Testis (tissue), 2 donors: ENCODE measurements around the gene RUSC1.

Experiments used
- CTCF ChIP-seq, 3 experiments: fragments of 450-650 bp in 2 of 3; fragments of 200-600 bp in 1 of 3; sonication (generic) in 1 of 3; IDR thresholded peaks; one replicate each; pipeline ENCODE4 v1.5.1; 2016 to 2019; ENCODE audit warnings: antibody characterized with exemption in 3 of 3, mild to moderate bottlenecking in 2 of 3, moderate library complexity in 1 of 3
- POLR2A ChIP-seq: fragments of 450-650 bp; IDR thresholded peaks from one replicate; pipeline ENCODE4 v1.6.1; 2017; ENCODE audit warnings: antibody characterized with exemption, mild to moderate bottlenecking, moderate library complexity

DNA sequence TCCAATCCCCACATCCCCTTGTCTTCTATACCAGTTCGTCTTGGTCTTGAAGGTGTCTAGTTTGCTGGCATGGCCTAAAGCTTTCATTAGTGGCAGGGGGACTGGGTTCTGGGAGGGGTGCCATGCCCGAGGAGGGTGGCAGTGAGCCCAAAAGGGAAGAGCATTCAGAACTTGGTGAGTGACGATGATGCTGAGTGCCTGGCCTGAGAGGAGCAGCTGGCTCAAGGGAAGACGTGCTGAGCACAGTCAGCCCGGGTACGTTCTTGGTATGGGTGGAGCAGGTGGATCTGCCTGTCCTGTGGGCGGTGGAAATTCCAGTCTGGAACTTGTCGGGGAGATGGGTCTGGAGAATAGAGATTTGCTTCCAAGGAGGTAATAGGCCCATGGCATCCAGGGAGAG lies 7.4 kb upstream of the RUSC1 start:
- TF ChIP-seq CTCF (IDR thresholded peaks at IDR 0.05) (no peak), POLR2A (no peak)
